Osteocyte (in vitro differentiated cells): ENCODE data around the gene PLA2R1. TPM values are rescaled to one million over a fixed set of nuclear protein-coding genes. Genes with fewer than 3 reads are reported as not detected.

Experiments
- DNase-seq: peaks from one replicate; pipeline ENCODE4 v3.0.0; 2021; ENCODE audit warnings: mixed read lengths; ENCODE audit not compliant: unreplicated experiment; ENCODE audit errors: extremely low spot score
- H3K27ac Mint-ChIP-seq: one replicate; pipeline ENCODE4 v1.8.0; 2021; ENCODE audit warnings: mild to moderate bottlenecking, mixed read lengths; ENCODE audit not compliant: unreplicated experiment
- H3K27me3 Mint-ChIP-seq: one replicate; pipeline ENCODE4 v1.8.0; 2021; ENCODE audit warnings: mixed read lengths; ENCODE audit not compliant: unreplicated experiment
- H3K36me3 Mint-ChIP-seq: one replicate; pipeline ENCODE4 v1.8.0; 2021; ENCODE audit warnings: mixed read lengths; ENCODE audit not compliant: unreplicated experiment
- H3K4me1 Mint-ChIP-seq: one replicate; pipeline ENCODE4 v1.8.0; 2021; ENCODE audit warnings: mixed read lengths; ENCODE audit not compliant: unreplicated experiment
- H3K4me3 Mint-ChIP-seq: one replicate; pipeline ENCODE4 v1.8.0; 2021; ENCODE audit warnings: mild to moderate bottlenecking, moderate library complexity, mixed read lengths; ENCODE audit not compliant: unreplicated experiment
- H3K9me3 Mint-ChIP-seq: one replicate; pipeline ENCODE4 v1.8.0; 2021; ENCODE audit warnings: mixed read lengths; ENCODE audit not compliant: unreplicated experiment
- total RNA-seq: library from RNA; stranded (reverse); gene quantifications from 2 replicates; pipeline ENCODE4 v1.2.1, GENCODE V29; 2021
- TF ChIP-seq, protein P1 (sequence below): fragments of 200-600 bp; sonication (generic); IDR thresholded peaks from 2 replicates; pipeline ENCODE4 v1.5.0; 2021; ENCODE audit warnings: antibody characterized with exemption, mild to moderate bottlenecking, moderate library complexity

PLA2R1 gene
- total RNA-seq, 1 donor from 2014 or later, result 78.9 TPM

GRCh38 chr2:160028431-160029269, 33.8 kb downstream of the PLA2R1 start:
- DNase-seq, result no peak
- Mint-ChIP-seq H3K27me3 (no peaks in the 10 kb centered on the region), H3K27ac (peak overlapping the region; percentile 61)

DNA sequence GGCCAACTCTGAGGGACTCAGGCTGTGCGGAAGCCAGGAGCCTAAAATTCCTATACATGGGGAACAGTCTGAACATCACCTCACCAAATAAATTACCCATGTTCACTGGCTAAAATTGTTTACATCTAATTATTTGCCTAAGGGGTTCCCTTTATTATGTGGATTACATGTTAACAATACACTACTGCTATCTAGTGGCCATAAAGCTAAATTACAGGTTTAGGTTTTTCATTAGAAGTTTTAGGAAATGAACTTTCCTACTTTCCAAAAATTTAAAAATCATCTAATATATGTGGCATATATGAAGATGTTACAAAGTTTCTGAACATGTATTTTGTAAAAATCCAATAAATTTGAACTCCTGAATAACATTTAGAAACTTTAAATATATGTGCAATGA, 40.3 kb downstream of the PLA2R1 start:
- H3K9me3 Mint-ChIP-seq, result peaks cover 6% of the 10 kb centered on the region
- no peak overlapping the region for H3K27ac Mint-ChIP-seq
- H3K4me3 Mint-ChIP-seq, result no peak overlapping the region
- H3K27me3 Mint-ChIP-seq, result no peaks in the 10 kb centered on the region
- DNase-seq, result no peak
- H3K36me3 Mint-ChIP-seq, result peaks cover 65% of the 10 kb centered on the region
- peaks cover 2% of the 10 kb centered on the region for H3K4me1 Mint-ChIP-seq
- TF ChIP-seq, protein P1, sequence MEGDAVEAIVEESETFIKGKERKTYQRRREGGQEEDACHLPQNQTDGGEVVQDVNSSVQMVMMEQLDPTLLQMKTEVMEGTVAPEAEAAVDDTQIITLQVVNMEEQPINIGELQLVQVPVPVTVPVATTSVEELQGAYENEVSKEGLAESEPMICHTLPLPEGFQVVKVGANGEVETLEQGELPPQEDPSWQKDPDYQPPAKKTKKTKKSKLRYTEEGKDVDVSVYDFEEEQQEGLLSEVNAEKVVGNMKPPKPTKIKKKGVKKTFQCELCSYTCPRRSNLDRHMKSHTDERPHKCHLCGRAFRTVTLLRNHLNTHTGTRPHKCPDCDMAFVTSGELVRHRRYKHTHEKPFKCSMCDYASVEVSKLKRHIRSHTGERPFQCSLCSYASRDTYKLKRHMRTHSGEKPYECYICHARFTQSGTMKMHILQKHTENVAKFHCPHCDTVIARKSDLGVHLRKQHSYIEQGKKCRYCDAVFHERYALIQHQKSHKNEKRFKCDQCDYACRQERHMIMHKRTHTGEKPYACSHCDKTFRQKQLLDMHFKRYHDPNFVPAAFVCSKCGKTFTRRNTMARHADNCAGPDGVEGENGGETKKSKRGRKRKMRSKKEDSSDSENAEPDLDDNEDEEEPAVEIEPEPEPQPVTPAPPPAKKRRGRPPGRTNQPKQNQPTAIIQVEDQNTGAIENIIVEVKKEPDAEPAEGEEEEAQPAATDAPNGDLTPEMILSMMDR, result peak; percentile 36

More at GRCh38 chr2:160028431-160029269, 33.8 kb downstream of the PLA2R1 start:
- TF ChIP-seq, protein P1, result no peak
- Mint-ChIP-seq H3K4me1 (peaks cover 33% of the 10 kb centered on the region), H3K36me3 (peaks cover 38% of the 10 kb centered on the region), H3K4me3 (no peak overlapping the region), H3K9me3 (no peaks in the 10 kb centered on the region)

DNA sequence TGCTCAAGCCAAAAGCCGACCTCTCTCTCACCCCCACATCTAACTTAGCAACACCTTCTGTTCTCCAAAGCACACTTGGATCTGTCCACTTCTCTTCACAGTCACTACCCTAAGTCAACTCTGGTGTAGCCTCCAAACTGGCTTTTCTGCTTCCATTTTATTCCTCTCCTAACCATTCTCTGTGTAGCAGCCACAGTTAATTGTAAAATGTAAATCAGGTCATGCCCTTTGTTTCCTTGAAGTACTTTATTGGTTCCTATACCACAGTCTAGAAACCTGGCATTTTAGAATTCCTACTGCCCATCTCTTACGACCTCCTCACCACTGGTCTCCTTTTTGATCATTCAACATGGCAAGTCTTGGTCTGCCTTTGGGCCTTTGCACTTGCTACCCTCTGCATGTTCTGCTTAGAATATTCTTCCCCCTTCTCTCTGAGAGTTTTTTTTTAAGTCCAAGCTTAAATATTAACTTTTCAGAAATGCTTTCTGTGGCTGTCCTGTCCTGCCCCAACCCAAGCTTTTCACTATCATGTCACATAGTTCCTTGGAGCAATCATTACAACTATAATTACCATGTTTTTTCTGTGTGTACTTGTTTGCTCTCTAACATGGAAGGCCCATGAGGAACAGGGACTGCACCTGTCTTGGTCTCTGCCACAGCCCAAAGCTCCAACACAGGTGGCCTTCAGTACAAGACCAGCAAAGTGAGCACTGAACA, 42.9 kb downstream of the PLA2R1 start:
- Mint-ChIP-seq H3K36me3 (peaks cover 69% of the 10 kb centered on the region), H3K4me3 (no peak overlapping the region), H3K9me3 (peaks cover 6% of the 10 kb centered on the region), H3K27ac (no peak overlapping the region), H3K27me3 (no peaks in the 10 kb centered on the region), H3K4me1 (peaks cover 3% of the 10 kb centered on the region)
- no peak for DNase-seq
- TF ChIP-seq, protein P1, result no peak

- DNase-seq, result no peak
- Mint-ChIP-seq H3K27me3 (no peaks in the 10 kb centered on the region), H3K36me3 (peaks cover 56% of the 10 kb centered on the region), H3K4me1 (peaks cover 13% of the 10 kb centered on the region), H3K4me3 (no peak overlapping the region), H3K9me3 (no peaks in the 10 kb centered on the region), H3K27ac (no peak overlapping the region)
- TF ChIP-seq, protein P1, result no peak
Measured at GRCh38 chr2:160015746-160016145, 46.7 kb downstream of the PLA2R1 start.

DNA sequence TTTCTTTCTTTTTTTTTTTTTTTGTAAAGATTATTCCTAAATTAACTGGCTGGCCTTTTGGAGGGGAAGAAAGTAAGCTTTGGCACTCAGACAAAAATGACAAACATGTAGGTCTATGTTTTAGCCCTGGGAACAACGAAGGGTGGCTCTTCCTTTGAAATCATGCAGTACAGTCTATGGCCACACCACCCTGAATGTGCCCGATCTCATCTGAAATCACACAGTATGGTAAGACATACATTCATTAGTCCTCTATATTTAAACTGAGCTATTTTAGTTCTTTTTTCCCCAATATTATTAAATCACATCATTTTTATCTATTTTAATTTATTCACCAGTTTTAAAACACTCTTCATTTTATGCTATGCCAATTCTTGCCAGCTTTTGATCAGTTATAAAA, 48.2 kb downstream of the PLA2R1 start:
- Mint-ChIP-seq H3K36me3 (peaks cover 58% of the 10 kb centered on the region), H3K9me3 (peaks cover 3% of the 10 kb centered on the region), H3K27me3 (no peaks in the 10 kb centered on the region), H3K4me1 (peaks cover 16% of the 10 kb centered on the region), H3K27ac (no peak overlapping the region), H3K4me3 (no peak overlapping the region)
- TF ChIP-seq, protein P1, result no peak
- no peak for DNase-seq
